Mesendoderm (in vitro differentiated cells): ENCODE results near the gene PISD.

Experiments used
- DNase-seq: peaks from one replicate; pipeline ENCODE4 v3.0.0; 2013
- H2AK5ac ChIP-seq: 2 replicates; pipeline ENCODE4 v1.6.1; 2013; ENCODE audit warnings: low read length, inconsistent platforms
- H2BK120ac ChIP-seq: 2 replicates; pipeline ENCODE4 v1.6.1; 2013; ENCODE audit warnings: low read depth, mild to moderate bottlenecking, low read length, moderate library complexity, mixed read lengths
- H2BK15ac ChIP-seq: replicated peaks from 2 replicates; pipeline ENCODE4 v1.6.1; 2013; ENCODE audit warnings: low read depth, mild to moderate bottlenecking, moderate library complexity
- H2BK5ac ChIP-seq: 2 replicates; pipeline ENCODE4 v1.6.1; 2013; ENCODE audit warnings: low read length, inconsistent platforms
- H3K18ac ChIP-seq: 2 replicates; pipeline ENCODE4 v1.6.1; 2013; ENCODE audit warnings: mild to moderate bottlenecking, low read length, mixed read lengths
- H3K23ac ChIP-seq: one replicate; pipeline ENCODE4 v1.6.1; 2013; ENCODE audit warnings: low read length
- H3K27ac ChIP-seq: 2 replicates; pipeline ENCODE4 v1.5.1; 2013; ENCODE audit warnings: low read depth, mild to moderate bottlenecking, inconsistent platforms, low read length, moderate library complexity
- H3K27me3 ChIP-seq: 2 replicates; pipeline ENCODE4 v1.6.1; 2013; ENCODE audit warnings: low read length, control low read depth, mild to moderate bottlenecking, inconsistent platforms; ENCODE audit not compliant: insufficient read depth, poor library complexity
- H3K36me3 ChIP-seq: 2 replicates; pipeline ENCODE4 v1.6.1; 2013; ENCODE audit warnings: low read length, inconsistent platforms; ENCODE audit not compliant: control insufficient read depth, insufficient read depth
- H3K4ac ChIP-seq: one replicate; pipeline ENCODE4 v1.6.1; 2013; ENCODE audit warnings: low read depth, mild to moderate bottlenecking, low read length, moderate library complexity
- H3K4me1 ChIP-seq: 2 replicates; pipeline ENCODE4 v1.6.1; 2013; ENCODE audit warnings: low read depth, low read length, inconsistent platforms; ENCODE audit not compliant: control insufficient read depth
- H3K4me2 ChIP-seq: 2 replicates; pipeline ENCODE4 v1.6.1; 2013; ENCODE audit warnings: low read length
- H3K4me3 ChIP-seq: 2 replicates; pipeline ENCODE4 v1.5.1; 2013; ENCODE audit warnings: mild to moderate bottlenecking, low read length
- H3K56ac ChIP-seq: one replicate; pipeline ENCODE4 v1.6.1; 2013; ENCODE audit warnings: low read length
- H3K79me1 ChIP-seq: 2 replicates; pipeline ENCODE4 v1.6.1; 2013; ENCODE audit warnings: low read length, inconsistent platforms
- H3K79me2 ChIP-seq: 2 replicates; pipeline ENCODE4 v1.6.1; 2013; ENCODE audit warnings: mild to moderate bottlenecking, low read length; ENCODE audit not compliant: control insufficient read depth, insufficient read depth
- H3K9ac ChIP-seq: 2 replicates; pipeline ENCODE4 v1.6.1; 2013; ENCODE audit warnings: low read length, inconsistent platforms
- H4K5ac ChIP-seq: one replicate; pipeline ENCODE4 v1.6.1; 2013; ENCODE audit warnings: low read length
- H4K8ac ChIP-seq: one replicate; pipeline ENCODE4 v1.6.1; 2013; ENCODE audit warnings: low read depth, mild to moderate bottlenecking, control low read depth, low read length, moderate library complexity
- WGBS: extraction: QIAGEN DNeasy Blood & Tissue Kit; methylation state at CpG from one replicate; pipeline ENCODE4 v1.1.7; 2013; ENCODE audit warnings: low lambda C conversion rate, missing lambda C conversion rate; ENCODE audit not compliant: insufficient coverage; ENCODE audit errors: extremely low coverage; 5-methylcytosine and 5-hydroxymethylcytosine counted together

Gene PISD

GRCh38 chr22:31630331-31631329, 31.4 kb downstream of the PISD start:
- Histone ChIP-seq H3K23ac (peak overlapping the region; percentile 59), H3K79me2 (peaks cover 35% of the 10 kb centered on the region), H3K27ac (no peak overlapping the region), H3K4me2 (peak overlapping the region; percentile 73), H3K18ac (peak overlapping the region; percentile 62), H3K4me3 (peak overlapping the region; percentile 68), H4K5ac (no peak overlapping the region), H2BK15ac (no peak overlapping the region), H3K79me1 (peaks cover 37% of the 10 kb centered on the region), H3K4me1 (peaks cover 4% of the 10 kb centered on the region), H2AK5ac (no peak overlapping the region), H3K36me3 (peaks cover 2% of the 10 kb centered on the region), H3K9ac (peak overlapping the region; percentile 78), H3K4ac (no peak overlapping the region), H2BK5ac (no peak overlapping the region), H3K56ac (peak overlapping the region; percentile 89), H4K8ac (no peak overlapping the region), H3K27me3 (no peaks in the 10 kb centered on the region), H2BK120ac (no peak overlapping the region)
- DNase-seq = peak; percentile 84
- WGBS = no CpG with 5 or more reads among the region's 65 CpGs

- Histone ChIP-seq H3K79me2 (peaks cover 39% of the 10 kb centered on the region), H4K5ac (no peak overlapping the region), H3K4me1 (peaks cover 4% of the 10 kb centered on the region), H3K23ac (peak overlapping the region; percentile 59), H3K27me3 (no peaks in the 10 kb centered on the region), H2BK15ac (no peak overlapping the region), H3K4me3 (peak overlapping the region; percentile 68), H3K27ac (no peak overlapping the region), H4K8ac (no peak overlapping the region), H3K36me3 (peaks cover 2% of the 10 kb centered on the region), H3K9ac (peak overlapping the region; percentile 78), H3K4me2 (peak overlapping the region; percentile 73), H3K56ac (peak overlapping the region; percentile 89), H3K4ac (no peak overlapping the region), H3K18ac (no peak overlapping the region), H2BK120ac (no peak overlapping the region), H2BK5ac (no peak overlapping the region), H2AK5ac (no peak overlapping the region), H3K79me1 (peaks cover 38% of the 10 kb centered on the region)
- no peak for DNase-seq
- no CpG with 5 or more reads among the region's 14 CpGs for WGBS
These were observed 32.3 kb downstream of the PISD start for GRCh38 chr22:31629741-31630184.

- Histone ChIP-seq H2BK15ac (no peak overlapping the region), H2AK5ac (no peak overlapping the region), H2BK5ac (no peak overlapping the region), H3K4ac (no peak overlapping the region), H4K5ac (no peak overlapping the region), H3K36me3 (peaks cover 2% of the 10 kb centered on the region), H3K4me1 (peaks cover 4% of the 10 kb centered on the region), H3K79me2 (peaks cover 43% of the 10 kb centered on the region), H3K9ac (no peak overlapping the region), H3K27me3 (no peaks in the 10 kb centered on the region), H3K27ac (no peak overlapping the region), H3K56ac (peak overlapping the region; percentile 89), H3K4me2 (no peak overlapping the region), H4K8ac (no peak overlapping the region), H3K79me1 (peaks cover 41% of the 10 kb centered on the region), H2BK120ac (no peak overlapping the region), H3K18ac (no peak overlapping the region), H3K23ac (no peak overlapping the region), H3K4me3 (no peak overlapping the region)
- WGBS = 100% methylated on average over 9 of the region's 17 CpGs
- no peak for DNase-seq
These were observed 32.9 kb downstream of the PISD start for GRCh38 chr22:31628969-31629708.

- no peak overlapping the region for H3K4ac ChIP-seq
- DNase-seq = no peak
- H4K8ac ChIP-seq = no peak overlapping the region
- H3K56ac ChIP-seq = no peak overlapping the region
- H4K5ac ChIP-seq = no peak overlapping the region
- H3K4me1 ChIP-seq = peaks cover 4% of the 10 kb centered on the region
- H3K18ac ChIP-seq = no peak overlapping the region
- no peak overlapping the region for H2AK5ac ChIP-seq
- WGBS = no CpG with 5 or more reads among the region's 1 CpG
- H3K23ac ChIP-seq = no peak overlapping the region
- H2BK5ac ChIP-seq = no peak overlapping the region
- H3K4me2 ChIP-seq = no peak overlapping the region
- no peak overlapping the region for H3K9ac ChIP-seq
- H3K36me3 ChIP-seq = peaks cover 2% of the 10 kb centered on the region
- no peak overlapping the region for H3K27ac ChIP-seq
- no peak overlapping the region for H3K4me3 ChIP-seq
- no peak overlapping the region for H2BK15ac ChIP-seq
- peaks cover 47% of the 10 kb centered on the region for H3K79me2 ChIP-seq
- H3K79me1 ChIP-seq = peaks cover 42% of the 10 kb centered on the region
- H2BK120ac ChIP-seq = no peak overlapping the region
- no peaks in the 10 kb centered on the region for H3K27me3 ChIP-seq
These were observed 33.7 kb downstream of the PISD start for GRCh38 chr22:31628362-31628761.

- Histone ChIP-seq H3K79me1 (peaks cover 44% of the 10 kb centered on the region), H2BK15ac (no peak overlapping the region), H4K8ac (no peak overlapping the region), H3K4ac (no peak overlapping the region), H2AK5ac (no peak overlapping the region), H3K9ac (no peak overlapping the region), H4K5ac (no peak overlapping the region), H2BK120ac (no peak overlapping the region), H3K27me3 (no peaks in the 10 kb centered on the region), H3K23ac (no peak overlapping the region), H3K4me2 (no peak overlapping the region), H3K18ac (no peak overlapping the region), H2BK5ac (no peak overlapping the region), H3K4me3 (no peak overlapping the region), H3K4me1 (peaks cover 4% of the 10 kb centered on the region), H3K36me3 (peaks cover 2% of the 10 kb centered on the region), H3K79me2 (peaks cover 51% of the 10 kb centered on the region), H3K56ac (no peak overlapping the region), H3K27ac (no peak overlapping the region)
- no peak for DNase-seq
- WGBS = no CpG with 5 or more reads among the region's 8 CpGs
These were observed 34.7 kb downstream of the PISD start for GRCh38 chr22:31627223-31627731.
